ENCODE data around the gene KCNQ1OT1. TPM values are rescaled to one million over a fixed set of nuclear protein-coding genes. Genes with fewer than 3 reads are reported as not detected.

KCNQ1OT1 gene
- total RNA-seq, 1 experiment from 2014 or later: 1.2 TPM

GRCh38 chr11:2704356-2704755, 4.6 kb upstream of the KCNQ1OT1 start:
- Histone ChIP-seq H2AFZ (ENCODE audit: low read length) (no peak overlapping the region), H4K8ac (replicated peaks; ENCODE audit: insufficient read length, low read depth, low read length) (no peak overlapping the region), H2AK5ac (ENCODE audit: insufficient read length, low read length) (no peak overlapping the region), H3K14ac (ENCODE audit: insufficient read depth, low read length) (no peak overlapping the region), H3T11ph (ENCODE audit: low read length) (no peak overlapping the region), H4K5ac (ENCODE audit: insufficient read length, low read depth, low read length) (no peak overlapping the region), H3K79me1 (ENCODE audit: insufficient read depth, low read depth, low read length, poor library complexity, severe bottlenecking) (no peaks in the 10 kb centered on the region), H3K9ac (ENCODE audit: extremely low read depth, insufficient read length, low read length) (no peak overlapping the region), H4K91ac (ENCODE audit: insufficient read length, low read depth, low read length) (no peak overlapping the region), H3K27ac (ENCODE audit: insufficient read length, low read depth, low read length) (no peak overlapping the region), H3K18ac (ENCODE audit: insufficient read length, low read depth, low read length) (no peak overlapping the region), H3K27me3 (ENCODE audit: insufficient read depth, low read length) (peaks cover 2% of the 10 kb centered on the region; the same call in 1 of the 2 replicates), H3K9me3 (ENCODE audit: control insufficient read depth, low read depth, low read length) (no peaks in the 10 kb centered on the region), H3K23me2 (ENCODE audit: insufficient read length, low read depth, low read length, poor library complexity, severe bottlenecking) (no peaks in the 10 kb centered on the region), H3K79me2 (ENCODE audit: insufficient read depth, low read length) (no peaks in the 10 kb centered on the region), H2BK120ac (ENCODE audit: low read depth, low read length, poor library complexity, severe bottlenecking) (no peak overlapping the region), H2BK15ac (ENCODE audit: low read depth, low read length) (no peak overlapping the region), H3K4ac (ENCODE audit: low read depth, low read length) (no peak overlapping the region), H2BK12ac (ENCODE audit: insufficient read length, low read depth, low read length) (no peak overlapping the region), H2BK20ac (ENCODE audit: low read depth, low read length, poor library complexity, severe bottlenecking) (no peak overlapping the region), H3K23ac (ENCODE audit: insufficient read length, low read depth, low read length) (no peak overlapping the region), H4K20me1 (ENCODE audit: control insufficient read depth, insufficient read depth, insufficient read length) (no peaks in the 10 kb centered on the region), H3K4me1 (ENCODE audit: insufficient read depth, low read length) (peaks cover 3% of the 10 kb centered on the region; the same call in 1 of the 2 replicates), H2BK5ac (ENCODE audit: insufficient read length, low read length) (no peak overlapping the region), H3K4me2 (ENCODE audit: insufficient read depth, insufficient read length, low read length) (no peak overlapping the region), H3K56ac (ENCODE audit: insufficient read length, low read depth, low read length) (no peak overlapping the region)
- Mint-ChIP-seq H3K4me1 (peaks cover 40 to 43% of the 10 kb centered on the region in 2 experiments), H3K4me3 (no peak overlapping the region), H3K36me3 (ENCODE audit: insufficient read depth in 1 of 3, low read depth in 3 of 3) (peaks cover 2 to 15% (median 8%) of the 10 kb centered on the region in 3 experiments; a peak in 3 of 7 replicates), H3K27me3 (ENCODE audit: low read depth) (peaks cover 86% of the 10 kb centered on the region), H3K9me3 (peaks cover 6 to 9% of the 10 kb centered on the region in 2 experiments; a peak in 4 of 5 replicates), H3K27ac (no peak overlapping the region)
- WGBS (ENCODE audit: extremely low coverage, insufficient read length, low lambda C conversion rate): no CpG with 5 or more reads among the region's 6 CpGs
- TF ChIP-seq CTCF (conservative IDR thresholded peaks at IDR 0.05): no peak
- no peak for DNase-seq
